8988T (cell line): ENCODE measurements around the gene OTUD5.
"Not testable (repeated sequence)": the region's sequence is repeated elsewhere in the genome, so short reads cannot be mapped to it uniquely, and the experiment has no call there.

Experiments
- DNase-seq: peaks from one replicate; pipeline ENCODE4 v3.0.0; 2011

OTUD5 gene

DNA sequence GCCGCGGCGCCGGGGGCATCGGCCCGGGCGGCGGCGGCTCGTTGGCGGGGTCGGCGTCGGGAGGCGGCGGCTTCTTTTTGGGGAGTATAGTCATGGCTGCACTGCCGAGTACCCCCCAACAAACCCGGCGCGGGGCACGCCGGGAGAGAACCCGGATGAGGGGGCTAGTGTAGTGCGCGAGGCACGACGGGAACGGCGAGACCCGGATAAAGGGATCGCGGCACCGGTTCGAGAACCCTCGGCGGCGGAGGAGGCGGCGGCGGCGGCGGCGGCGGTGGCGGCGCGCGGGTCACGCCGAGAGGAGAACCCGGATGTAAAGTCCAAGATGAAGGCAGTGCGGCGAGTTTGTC is at the start of gene OTUD5:
TSS of gene OTUD5 (minus strand) at position 131 of the 350 bp plus-strand sequence. CDS start at position 94, 37 bp downstream.
- peak; percentile 73 for DNase-seq

GRCh38 chrX:49003696-49004095 is 46.3 kb upstream of the OTUD5 start:
- no peak for DNase-seq

GRCh38 chrX:49002091-49002935 is 44.9 kb upstream of the OTUD5 start, which contains the start of gene GRIPAP1:
Gene GRIPAP1, minus strand, starts transcription at chrX:49002264. Its CDS starts 35 bp downstream, at chrX:49002229.
- peak; percentile 77 for DNase-seq

GRCh38 chrX:49001521-49002090 is 44.2 kb upstream of the OTUD5 start:
- peak; percentile 39 for DNase-seq

GRCh38 chrX:49000636-49001035 is 43.2 kb upstream of the OTUD5 start:
- no peak for DNase-seq

- DNase-seq, result no peak
These were observed 41.6 kb upstream of the OTUD5 start for GRCh38 chrX:48999030-48999429.

DNA sequence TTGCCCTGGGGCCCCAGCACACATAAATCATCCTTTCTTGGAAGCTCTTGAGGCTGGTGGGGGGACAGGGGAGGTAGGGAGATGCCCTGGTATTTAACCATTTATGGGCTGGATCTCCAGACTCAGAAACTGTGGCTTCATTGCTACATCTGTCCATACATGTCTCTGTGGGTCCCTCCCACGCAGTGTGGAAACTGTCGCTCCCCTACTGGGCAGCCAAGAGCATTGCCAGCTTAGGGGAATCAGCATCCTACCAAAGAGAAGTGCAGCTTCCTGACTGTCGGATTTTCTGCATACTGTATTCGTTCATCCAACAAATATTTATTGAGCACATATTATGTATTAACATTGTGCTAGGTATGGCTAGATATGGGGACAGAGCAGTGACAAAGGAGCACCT is 41.0 kb upstream of the OTUD5 start:
- DNase-seq, result no peak

GRCh38 chrX:48997865-48998264 is 40.5 kb upstream of the OTUD5 start:
- DNase-seq, result no peak

- no peak for DNase-seq
These were observed 40.0 kb upstream of the OTUD5 start for GRCh38 chrX:48997455-48997854.

- DNase-seq, result no peak
These were observed 39.6 kb upstream of the OTUD5 start for GRCh38 chrX:48996969-48997368.

DNA sequence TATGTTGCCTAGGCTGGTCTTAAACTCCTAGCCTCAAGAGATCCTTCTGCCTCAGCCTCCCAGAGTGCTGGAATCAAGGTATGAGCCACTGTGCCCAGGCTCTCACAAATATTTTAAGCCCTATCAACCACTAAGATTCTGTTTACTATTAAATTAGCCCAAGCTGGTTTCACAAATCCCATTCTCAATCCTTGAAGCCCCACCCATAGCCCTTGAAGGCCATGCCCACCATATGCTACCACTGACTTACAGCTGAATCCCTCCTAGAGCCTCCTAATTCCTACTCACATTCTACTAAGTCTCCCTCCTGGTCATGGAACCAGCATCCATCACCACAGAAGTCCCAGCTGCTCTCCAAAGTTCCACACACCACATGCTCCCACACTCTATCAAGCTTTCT is 34.9 kb upstream of the OTUD5 start:
- DNase-seq, result no peak

DNA sequence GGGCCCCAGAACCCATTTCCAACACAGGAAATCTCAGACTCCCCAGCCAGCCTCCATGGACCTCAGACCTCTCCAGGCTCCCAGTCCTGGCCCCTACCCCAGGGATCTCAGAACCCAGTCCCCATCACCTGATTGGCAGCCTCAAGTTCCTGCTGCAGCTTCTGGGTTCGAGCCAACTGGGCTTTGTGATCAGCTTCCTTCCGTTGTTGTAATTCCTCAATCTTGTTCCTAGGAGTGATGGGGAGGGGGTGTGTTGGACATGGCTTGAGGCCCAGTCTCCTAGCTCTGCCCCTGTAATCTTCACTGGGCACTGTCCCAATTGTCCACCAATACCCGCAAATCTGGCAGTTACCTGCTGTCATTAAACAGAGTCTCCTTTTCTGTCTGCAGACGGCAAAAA is 32.1 kb upstream of the OTUD5 start:
- no peak for DNase-seq

GRCh38 chrX:48983896-48984295 is 26.5 kb upstream of the OTUD5 start:
- no peak for DNase-seq

DNA sequence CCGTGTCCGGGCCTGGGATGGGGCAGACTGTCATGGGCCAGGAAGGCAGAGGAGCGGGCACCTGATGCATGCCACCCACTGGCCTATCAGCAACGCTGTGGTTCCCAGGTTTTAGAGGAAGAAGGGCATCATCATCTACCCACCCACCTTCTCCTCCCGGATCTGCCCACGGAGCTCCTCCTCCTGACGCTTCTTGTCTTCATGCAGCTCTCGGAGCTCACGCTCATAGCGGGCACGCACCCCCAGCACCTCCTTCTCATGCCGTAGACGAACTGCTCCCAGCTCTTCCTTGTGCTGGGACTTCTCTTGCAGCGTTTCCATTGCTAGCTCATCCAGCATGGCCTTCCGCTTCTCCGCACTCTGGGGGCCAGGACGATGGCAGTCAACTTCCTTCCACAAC is 25.7 kb upstream of the OTUD5 start:
- no peak for DNase-seq

DNA sequence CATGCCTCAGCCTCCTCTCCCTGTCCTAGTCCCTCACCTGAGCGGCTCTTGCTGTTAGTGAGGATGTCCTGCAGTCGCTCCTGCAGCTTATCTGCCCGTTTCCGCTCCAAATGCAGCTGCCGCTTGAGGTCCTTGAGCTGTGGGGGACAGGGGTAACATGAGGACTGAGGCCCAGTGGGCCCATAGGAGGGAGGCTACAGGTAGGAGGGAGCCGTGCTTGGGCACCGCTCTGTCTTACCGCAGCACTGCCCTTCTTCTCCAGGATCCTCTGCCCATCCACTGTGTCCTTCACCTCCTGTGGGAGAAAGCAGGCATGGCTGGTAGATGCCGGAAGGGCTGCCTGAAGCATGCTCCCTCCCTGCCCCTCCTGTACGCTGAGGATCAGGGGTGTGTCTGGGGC is 23.8 kb upstream of the OTUD5 start:
- DNase-seq, result no peak

- DNase-seq, result not testable (repeated sequence)
These were observed 22.9 kb upstream of the OTUD5 start for GRCh38 chrX:48980341-48980740.

DNA sequence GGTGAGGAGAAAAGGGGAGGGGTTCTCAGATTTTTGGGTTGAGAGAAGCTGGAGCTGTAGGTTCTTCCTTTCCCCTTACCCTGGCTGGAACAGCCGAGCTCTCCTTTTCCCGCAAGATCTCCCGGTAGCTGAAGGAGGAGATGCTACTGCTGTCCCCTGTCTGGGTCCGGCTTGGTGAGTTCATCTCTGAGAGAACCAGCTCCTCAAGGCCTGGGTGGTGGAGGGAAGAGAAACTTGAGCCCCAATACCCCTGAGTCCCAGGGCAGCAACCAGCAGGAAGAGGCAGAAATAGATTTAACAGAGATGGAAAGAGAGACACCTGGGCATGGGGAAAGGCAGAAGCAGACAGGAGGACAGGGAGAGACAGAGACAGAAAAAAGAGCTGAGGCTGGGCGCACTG is 20.8 kb upstream of the OTUD5 start:
- no peak for DNase-seq

DNA sequence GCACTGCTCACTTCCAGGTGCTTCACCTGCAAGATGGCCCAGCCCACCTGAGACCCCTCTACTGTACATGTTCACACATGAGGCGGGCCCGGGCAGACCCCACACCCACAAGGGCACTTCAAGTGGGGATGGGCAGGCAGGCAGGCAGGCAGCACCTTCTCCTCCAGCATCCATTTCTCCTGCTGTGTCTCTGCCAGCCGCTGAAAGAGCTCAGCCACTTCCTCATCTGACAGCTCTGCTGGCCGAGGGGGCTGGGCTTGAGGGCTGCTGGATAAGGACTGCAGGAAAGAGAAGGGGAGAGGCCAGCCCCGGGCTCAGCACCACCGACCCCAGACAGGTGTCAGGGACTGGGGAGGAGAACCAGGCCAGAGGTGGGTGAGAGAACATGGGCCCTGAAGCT is 18.7 kb upstream of the OTUD5 start:
- DNase-seq, result no peak

DNA sequence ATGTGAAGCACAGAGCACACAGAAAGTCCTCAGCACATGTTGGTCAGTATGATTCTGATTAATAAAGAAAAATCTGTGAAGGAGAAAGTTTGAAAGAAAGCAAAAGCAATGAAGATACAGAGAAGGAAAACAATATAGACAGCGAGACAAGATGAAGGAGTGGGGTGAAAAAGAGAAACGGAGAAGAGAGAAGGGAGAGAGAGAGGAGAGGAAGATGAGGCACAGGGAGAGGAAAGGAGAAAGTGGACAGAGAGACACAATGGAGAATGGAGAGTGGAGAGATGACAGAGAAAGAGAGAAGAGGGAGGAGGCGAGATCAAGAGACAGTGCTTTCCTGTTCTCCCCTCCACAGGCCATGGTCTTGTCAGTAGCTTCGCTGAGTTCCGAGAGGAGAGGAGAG is 18.1 kb upstream of the OTUD5 start:
- no peak for DNase-seq

DNA sequence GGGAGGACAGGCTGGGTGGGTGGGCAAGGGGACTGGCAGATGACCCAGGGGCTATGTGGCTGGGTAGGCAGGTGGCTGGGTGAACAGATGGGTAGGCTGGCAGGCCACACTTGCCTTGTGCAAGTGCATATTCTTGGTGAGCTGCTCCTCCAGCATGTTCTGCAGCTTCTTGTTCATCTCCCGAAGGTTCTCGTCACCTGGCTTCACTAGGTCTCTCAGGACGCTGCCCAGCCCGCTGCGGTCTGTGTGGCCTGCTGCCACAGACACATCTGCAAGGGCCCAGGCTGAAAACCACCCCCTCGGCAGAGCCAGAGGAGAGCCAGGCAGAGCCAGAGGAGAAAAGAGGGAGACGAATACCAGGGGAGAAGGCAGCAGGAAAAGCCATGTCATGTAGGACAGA is 17.6 kb upstream of the OTUD5 start:
- no peak for DNase-seq

GRCh38 chrX:48974574-48974973 is 17.2 kb upstream of the OTUD5 start:
- DNase-seq, result no peak

DNA sequence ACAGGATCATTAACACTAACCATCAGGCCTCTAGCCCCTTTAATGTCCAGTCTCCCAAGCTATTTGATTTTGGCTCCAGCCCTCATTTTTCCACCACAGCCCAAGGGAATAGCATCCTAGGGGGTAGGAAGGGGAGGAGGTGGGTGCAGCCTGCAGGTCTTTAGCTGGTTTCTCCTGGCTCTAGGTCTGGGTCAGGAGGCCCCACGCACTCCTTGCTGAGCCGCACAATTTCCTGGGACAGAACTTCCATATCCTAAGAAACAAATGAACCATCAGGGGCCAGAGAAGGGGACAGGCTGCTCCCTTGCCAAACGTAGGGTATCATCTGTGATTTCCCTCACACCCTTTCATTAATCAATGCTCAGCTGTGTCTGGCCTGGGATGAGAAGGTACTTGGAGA is 16.6 kb upstream of the OTUD5 start:
- no peak for DNase-seq

DNA sequence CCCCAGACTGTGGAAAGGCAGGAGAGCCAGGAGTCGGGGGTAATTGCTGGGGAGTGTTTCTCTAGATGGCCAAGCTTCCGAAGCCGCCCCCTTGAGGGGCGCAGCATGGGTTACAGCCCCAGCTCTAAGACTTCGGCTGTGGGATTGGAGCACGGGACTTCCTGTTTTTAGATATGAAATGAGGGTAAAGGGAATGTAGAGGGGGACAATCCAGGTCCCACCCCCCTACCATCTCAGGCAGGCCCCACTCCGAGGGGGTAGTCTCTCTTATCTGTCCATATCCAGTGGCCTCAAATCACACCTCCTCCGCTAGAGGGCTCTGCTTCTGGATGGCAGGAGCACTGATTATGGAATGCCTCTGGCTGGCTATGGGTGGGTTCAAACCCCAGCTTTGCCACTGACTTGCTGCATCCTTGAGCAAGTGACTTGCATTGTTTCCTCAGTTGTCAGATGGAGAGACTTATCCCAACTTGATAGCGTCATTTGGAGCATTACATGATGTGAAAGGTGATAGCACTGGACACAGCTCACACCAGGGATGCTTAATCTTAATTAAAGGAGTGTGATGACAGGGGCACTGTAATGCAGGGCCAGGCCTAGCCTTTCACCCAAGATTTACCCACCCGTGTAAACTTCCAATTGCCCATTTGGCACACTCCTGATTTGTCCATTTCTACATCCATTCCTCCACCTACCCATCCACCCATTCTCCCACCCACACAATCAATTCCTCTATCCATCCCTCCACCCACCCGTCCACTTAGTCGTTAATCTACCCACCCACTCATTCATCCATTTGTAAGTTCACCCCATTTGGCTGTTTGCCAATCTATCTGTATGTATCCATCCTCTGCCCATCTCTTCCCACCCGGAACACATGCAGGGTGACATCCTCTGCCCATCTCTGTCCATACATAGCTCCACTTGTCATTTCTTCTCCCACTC is 15.1 kb upstream of the OTUD5 start:
- no peak for DNase-seq
